NCI-H187 (cell line): ENCODE results near the gene KDM4D.
A peak's percentile ranks its signal among the peaks of the same experiment; 100 is the strongest.
"Not testable (repeated sequence)": the region's sequence is repeated elsewhere in the genome, so short reads cannot be mapped to it uniquely, and the experiment has no call there.

Source experiments
- DNase-seq, 2 experiments: peaks; one replicate each; lab custom pipeline; 2025; lab: John Stamatoyannopoulos, UW

Gene KDM4D

GRCh38 chr11:94973099-94973968 is at the start of gene KDM4D, which contains the start of gene CWC15:
Gene KDM4D, plus strand, starts transcription at chr11:94973709. Its CDS starts 23,664 bp downstream, at chr11:94997373.
Gene CWC15, minus strand, starts transcription at chr11:94973556. Its CDS starts 1,371 bp downstream, at chr11:94972185.
- peak; percentile 79 to 90 for DNase-seq

DNA sequence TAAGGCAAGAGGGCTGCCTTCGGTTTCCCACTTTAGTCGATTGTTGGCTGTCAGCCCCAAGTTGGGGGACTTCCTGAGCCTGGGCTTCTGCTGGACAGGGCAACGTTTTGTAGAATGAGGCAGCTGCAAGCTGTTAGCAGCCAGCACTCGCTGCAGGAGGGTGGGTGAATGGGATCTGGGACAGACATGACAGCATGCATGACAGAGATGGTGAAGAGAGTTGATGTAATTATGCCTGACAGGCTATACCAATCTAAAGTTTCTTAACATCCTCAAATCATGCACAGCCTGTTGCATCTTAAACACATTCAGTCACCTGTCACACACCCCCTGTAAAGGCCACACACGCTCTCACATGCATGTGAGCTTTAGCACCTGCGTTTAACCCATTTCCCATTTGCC is 49.3 kb upstream of the KDM4D start:
- no peak for DNase-seq

DNA sequence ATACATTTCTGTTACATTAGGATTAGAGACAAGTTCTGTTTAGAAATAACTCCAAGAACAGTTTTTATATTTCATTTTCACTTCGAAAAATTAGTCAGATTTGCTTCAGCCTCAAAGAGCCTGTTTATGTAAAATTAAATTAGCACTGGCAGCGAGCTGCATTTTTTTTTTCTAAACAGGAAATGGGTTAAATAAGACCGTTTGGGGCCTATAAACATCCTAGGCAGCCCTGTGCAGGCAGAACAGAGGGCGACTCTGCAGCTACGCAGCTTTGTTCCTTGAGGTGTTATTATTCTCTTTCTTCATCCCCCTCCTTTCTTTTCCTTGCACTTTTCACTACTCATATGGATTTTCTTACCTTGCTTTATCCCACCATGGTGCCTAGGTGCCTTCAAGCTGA is 48.9 kb upstream of the KDM4D start:
- no peak for DNase-seq

DNA sequence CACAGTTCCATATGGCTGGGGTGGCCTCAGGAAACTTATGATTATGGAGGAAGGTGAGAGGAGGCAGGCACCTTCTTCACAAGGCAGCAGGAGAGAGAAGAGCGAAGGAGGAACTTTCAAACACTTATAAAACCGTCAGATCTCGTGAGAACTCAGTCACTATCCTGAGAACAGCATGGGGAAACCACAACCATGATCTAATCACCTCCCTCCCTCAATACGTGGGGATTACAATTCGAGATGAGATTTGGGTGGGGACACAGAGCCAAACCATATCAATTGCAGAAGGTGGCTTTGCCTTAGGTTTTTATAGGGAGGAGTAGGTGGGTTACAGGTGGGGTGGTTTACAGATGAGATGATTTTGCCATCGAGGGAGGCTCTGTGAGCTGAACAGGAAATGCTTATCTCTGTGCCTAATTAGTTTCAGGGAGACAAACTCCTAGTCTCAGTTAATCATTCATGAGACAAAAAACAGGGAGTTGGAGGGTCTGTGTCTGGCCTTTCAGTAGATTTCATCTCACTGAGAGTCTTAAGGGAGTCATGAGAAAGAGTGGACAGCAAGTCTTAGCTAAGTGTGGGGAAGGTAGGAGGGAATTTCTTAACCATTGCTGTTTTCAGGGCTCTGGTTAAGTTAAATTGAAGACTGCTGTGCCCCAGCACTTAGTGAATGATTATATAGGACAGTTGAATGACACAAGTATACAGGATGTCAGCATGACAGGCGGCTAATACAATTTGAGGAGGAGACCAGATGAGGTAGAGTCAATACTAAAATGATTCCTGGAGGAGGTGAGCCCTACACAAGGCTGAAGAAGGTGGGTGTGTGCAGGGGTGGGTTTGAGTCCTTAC is 47.9 kb upstream of the KDM4D start:
- no peak for DNase-seq

DNA sequence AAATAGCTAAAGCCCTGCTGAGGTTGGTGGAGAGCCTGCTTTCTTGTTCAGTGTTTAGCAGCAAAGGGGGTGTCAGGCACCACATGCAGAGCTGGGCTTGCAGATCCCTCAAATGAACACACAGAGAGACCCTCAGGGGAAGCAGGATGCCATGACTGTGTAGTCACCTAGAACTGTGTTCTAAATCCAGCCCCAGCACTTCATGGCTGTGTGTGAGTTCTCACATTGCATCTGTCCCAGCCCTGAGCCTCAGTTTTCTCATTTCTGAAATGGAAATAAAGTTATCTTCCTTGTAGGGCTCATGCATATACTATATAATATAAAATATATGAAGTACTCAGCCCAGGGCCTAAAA is 47.3 kb upstream of the KDM4D start:
- DNase-seq, result no peak

DNA sequence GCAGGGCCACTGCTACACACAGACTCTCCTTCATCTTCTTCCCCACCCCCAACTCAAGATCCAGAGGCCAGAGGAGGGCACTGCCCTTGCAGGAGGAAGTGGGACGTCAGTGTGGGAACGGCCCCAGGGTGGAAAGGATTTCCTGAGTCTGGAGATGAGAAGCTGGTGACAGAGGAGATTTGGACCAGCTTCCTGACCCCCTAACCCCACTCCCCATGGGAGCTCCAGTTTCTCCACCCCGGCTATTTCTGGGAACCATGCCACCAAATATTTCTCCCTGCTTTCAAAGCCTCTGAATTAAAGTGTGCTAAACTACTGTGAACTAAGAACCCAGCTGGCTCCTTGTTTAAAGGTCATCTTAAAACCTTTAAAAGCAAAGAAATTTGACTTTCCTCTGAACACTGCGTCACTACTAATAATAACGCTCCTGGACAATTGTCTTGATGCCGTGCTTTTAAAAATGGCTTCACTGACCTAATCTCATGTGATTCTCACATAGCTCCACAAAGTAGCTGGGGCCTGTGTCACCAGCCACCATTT is 46.7 kb upstream of the KDM4D start:
- no peak for DNase-seq

- DNase-seq, result no peak
Observed at GRCh38 chr11:94928117-94928990, 45.2 kb upstream of the KDM4D start.

DNA sequence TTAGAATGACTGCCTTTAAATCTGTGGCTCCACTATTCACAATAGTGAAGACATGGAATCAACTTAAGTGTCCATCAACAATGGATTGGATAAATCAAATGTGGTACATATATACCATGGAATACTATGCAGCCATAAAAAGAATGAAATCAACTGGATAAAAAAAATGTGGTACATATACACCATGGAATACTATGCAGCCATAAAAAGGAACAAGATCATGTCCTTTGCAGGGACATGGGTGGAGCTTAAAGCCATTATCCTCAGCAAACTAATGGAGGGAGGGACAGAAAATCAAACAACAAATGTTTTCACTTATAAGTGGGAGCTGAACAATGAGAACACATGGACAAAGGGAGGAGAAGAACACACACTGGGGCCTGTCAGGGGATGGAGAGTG is 41.4 kb upstream of the KDM4D start:
- not testable (repeated sequence) for DNase-seq

DNA sequence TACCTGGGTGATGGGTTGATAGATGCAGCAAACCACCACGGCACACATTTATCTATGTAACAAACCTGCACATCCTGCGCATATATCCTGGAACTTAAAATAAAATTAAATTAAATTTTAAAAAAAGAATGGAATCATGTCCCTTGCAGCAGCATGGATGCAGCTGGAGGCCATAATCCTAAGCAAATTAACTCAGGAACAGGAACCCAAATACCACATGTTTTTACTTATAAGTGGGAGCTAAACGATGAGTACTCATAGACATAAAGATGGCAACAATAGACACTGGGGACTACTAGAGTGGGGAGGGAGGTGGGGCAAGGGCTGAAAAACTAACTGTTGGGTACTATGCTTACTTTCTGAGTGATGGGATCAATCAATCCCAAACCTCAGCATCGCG is 41.0 kb upstream of the KDM4D start:
- DNase-seq, result no peak

- no peak for DNase-seq
Observed at GRCh38 chr11:94933223-94934130, 40.0 kb upstream of the KDM4D start.

DNA sequence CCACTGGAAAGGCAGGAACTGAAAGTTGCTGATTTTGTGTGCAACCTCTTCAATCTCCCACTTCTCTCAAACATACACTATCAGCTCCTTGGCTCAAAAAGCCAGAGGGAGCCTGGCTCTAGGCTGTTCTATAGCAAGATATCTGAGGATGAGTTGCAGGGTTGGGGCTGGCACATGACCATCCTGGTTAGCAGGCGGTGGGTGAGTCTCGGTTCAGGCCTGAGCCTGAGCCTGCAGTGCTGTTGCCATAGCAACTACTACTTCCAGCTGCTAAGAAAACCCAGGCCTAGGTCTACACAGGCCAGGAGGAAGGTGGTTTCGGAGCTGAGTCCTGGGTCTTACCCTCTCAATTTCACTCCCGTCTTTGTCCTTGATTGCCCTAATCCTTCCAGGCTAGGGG is 39.1 kb upstream of the KDM4D start:
- DNase-seq, result no peak

DNA sequence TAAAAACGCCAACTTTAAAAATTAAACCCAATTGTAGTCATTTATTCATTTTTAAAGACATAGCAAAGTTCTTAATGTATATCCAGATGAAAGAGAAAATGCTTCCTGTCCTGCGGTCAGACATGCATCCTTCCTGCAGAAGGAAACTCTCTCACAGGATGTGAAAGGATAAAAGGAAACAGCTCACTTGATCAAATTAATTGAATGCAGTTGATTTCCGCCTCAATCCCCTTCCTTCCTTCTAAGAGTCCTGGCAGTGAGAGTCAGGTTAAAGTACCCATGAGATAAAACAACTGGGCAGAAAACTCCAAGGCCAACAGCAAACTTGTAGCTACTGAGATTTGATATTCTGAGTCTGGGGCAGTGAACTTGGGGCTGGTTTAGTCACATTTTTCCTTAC is 38.7 kb upstream of the KDM4D start:
- no peak for DNase-seq

DNA sequence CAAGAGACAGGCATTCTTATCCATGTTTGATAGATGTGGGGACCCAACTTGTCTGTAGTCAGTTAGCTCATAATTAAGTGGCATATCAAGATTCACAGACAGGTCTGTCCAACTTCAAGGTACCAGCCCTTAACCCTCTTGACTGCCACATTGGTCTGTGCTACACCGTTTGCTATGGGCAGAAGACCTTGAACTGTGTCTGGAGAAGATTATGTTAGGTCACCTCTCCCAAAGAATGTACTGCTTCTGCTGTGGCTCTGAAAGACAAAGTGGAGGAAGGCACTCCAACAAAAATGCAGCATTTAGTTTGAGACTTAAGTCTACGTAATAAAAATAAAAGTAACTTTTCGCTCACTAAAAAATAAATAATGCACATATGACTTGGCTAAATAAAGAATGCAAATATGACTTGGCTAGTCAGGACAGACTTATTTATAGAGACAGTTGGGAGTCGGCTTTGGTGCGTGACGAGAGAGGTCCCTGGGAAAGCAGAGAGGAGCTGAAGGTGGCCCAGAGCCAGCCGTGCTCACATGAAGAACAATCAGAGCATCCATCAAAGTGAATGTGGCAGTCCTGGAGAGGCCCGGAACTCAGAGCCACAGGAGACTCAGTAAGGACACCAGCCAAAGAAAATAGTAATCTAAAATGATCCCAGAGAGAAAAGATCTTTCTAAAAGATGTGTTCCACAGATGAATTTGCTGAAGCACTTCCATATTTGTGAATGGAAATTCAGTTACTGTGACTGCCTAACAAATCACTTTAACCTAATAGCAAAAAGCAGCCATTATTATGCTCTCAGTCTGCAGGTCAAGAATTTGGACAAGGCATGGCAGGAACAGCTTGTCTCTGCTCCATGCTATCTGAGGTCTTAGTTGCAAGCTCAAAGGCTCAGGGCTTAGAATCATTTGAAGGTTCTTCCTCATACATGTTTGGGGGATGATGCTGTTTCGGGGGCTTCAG is 35.1 kb upstream of the KDM4D start:
- peak; percentile 32 to 54 for DNase-seq

GRCh38 chr11:94939346-94939745 is 34.2 kb upstream of the KDM4D start:
- no peak for DNase-seq

GRCh38 chr11:94941131-94941530 is 32.4 kb upstream of the KDM4D start:
- DNase-seq, result no peak

DNA sequence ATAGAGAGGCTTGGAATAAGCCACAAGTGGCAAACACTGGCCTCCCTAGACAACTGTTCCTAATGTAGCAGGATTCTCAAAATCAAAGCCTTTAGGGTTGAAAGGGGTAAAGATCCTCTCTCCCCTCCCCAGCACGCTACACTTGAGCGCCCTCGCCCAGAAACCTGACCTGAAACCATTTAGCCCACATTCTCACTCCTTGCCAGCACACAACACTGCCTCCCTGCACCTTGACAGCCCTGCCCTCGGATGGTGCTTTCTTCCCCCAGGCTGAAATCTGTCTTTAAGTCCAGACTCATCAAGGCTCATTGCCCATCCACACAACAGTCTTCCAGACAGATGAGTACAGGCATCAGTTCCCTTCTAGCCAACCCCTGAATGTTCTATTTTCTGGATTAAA is 26.7 kb upstream of the KDM4D start:
- DNase-seq, result no peak

DNA sequence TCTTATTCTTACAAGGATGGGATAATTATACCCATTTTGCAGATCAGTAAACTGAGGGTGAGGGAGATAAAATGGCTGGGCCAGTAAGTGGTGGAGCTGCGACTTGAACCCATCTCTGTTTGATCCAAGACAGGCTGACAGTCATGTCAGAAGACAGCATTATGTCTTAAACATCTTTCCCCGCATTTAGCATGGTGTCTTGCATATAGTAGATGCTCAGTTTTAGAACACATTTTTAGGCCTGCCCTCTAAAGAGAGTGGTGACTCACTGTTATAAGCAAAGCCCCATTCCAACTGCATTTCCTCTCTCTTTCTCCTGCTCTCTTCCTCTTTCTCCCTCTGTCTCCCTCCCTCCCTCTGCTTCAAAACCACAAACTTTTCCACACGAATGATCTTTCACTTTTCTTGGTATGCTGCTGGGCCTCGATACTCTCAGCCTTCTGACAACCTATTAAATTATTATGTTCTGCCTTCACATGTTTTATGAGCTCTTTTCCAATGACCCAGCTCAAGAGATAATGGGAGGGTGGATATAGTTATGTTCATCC is 25.4 kb upstream of the KDM4D start:
- DNase-seq, result no peak

DNA sequence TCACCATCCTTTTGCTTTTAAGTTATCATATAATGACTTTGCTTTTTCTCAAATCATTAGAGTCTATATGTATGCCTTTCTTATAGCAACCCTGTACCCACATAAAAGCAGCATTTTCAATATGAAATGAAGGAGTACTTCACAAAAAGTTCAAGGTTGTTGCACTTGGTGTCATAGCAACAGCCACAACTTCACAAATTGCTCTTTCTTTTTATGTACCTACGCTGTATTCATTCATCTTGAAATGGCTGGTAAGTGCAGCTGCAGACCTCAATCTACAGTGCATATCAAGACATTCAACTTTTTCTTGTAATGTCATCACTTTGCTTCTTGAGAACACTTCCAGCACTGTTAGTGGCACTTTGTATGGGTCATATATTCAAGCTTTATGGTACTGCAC is 18.8 kb upstream of the KDM4D start:
- no peak for DNase-seq

- no peak for DNase-seq
Observed at GRCh38 chr11:94956963-94957362, 16.5 kb upstream of the KDM4D start.
